Endometrial microvascular endothelial cells (primary cell): ENCODE data around the gene SURF2. TPM values are rescaled to one million over a fixed set of nuclear protein-coding genes. Genes with fewer than 3 reads are reported as not detected.

Source experiments
- in situ Hi-C: cut with HindIII; loops from 2 replicates; pipeline ENCODE4 v1.10.0; 2017; ENCODE audit warnings: low sequenced_read_pairs, low pct_unique_long_range_greater_than_20kb; ENCODE audit errors: inconsistent ontology term
- total RNA-seq: library from RNA; depleted of rRNA; stranded (reverse); fragments of >200 nt; gene quantifications from one replicate; pipeline ENCODE4 v1.2.3, GENCODE V29; 2015; ENCODE audit errors: inconsistent ontology term

The SURF2 gene
- total RNA-seq, 1 donor from 2014 or later = 15.1 TPM

DNA sequence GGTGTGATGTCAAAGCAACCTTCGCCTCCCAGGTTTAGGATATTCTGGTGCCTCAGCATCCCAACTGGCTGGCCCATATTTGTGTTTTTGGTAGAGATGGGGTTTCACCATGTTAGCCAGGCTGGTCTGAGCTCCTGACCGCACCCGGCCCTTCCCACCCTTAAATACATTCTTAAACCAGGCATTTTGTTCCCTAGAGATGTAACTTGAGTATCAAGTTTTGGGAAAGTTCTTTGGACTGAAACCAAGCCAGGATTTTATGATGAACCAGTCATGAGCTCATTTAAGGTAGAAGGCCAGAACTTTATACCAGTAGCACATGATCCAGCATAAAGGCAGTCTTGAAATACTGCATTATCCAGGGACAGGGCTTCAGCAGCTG lies 4.8 kb upstream of the SURF2 start:
- in situ Hi-C loops = no loop called here

DNA sequence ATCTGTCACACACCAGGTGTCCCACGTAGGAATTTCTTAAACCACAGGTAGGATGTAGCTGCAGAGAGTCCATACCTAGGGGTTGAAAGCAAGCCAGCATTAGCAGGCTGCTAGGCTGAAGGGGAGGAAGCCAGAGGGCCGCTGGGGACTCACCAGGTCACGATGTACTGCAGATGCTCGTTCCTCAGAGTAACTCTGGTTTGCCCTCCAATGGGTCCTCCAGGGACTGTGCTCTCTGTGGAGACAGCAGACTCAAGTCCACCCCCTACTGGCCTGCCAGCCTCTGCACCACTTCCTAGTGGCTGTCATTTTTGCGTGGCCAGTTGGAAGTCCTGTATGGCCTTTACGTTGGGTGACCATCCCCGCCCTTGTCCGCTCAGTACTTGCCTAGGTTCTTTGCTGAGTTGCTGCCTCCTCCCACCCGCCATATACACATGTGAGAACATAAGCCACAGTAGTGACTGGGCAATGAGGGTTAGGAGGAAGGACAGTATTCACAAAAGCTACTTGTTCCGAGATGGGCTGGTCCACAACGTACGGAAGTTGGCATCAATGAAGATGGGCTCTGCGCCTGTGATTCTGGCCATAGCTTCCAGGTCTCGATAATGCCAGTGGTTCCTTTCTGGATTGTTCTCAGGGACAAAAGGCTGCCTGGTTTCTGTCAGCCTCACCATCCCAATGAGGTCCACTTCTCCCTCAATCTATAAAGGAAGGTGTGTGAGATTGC lies 4.3 kb upstream of the SURF2 start:
- in situ Hi-C loops = no loop called here

DNA sequence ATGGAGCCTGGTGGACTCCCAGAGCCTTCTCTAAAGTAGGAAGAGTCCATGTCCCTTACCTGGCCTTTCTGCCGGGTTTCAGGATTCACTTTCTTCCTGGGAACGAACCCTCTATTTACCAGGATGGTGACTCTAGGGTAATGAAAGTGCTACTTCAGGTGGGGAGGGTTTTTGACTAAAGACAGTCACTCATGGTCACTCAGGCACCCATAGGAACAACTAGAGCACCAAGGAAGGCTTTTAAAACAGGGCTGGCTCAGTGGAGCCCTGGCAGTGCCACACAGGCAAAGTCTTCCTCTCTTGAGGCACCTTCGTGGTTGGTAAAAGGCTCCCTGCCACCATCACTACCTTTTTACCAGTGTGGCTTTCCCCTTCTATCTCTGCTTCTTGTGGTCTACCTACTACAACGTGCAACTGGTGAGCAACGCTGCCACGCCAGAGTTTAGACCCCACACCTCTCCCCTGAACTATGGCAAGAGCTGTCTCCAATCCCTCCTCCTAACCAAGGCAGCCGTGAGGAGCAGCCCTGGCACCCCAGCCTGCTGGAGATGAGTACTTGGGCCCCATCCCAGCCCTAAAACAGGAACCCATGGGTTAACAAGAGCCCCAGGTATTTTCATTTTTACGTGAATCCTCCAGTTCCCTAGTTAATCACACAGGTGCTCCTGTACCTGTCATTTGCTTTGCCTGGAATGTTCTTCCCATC lies 3.6 kb upstream of the SURF2 start:
- in situ Hi-C loops = no loop called here

DNA sequence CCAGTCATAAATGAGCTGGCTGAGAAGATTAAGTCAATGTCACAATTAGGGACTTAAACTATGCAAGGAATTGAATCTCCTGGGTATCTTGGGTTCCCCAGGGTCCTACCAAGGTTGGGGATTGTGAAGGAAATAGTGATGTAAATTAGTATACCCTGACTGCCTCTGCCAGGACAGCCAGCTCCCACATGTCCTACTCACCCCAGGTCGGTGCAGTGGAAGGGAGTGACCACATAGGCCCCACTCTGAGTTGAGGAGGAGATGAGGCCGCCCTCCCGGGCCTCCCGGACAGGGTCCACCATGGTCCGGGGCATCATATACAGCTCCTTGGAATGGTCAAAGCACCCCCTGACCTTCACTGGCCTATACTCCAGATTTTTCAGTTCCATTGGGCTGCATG lies 2.8 kb upstream of the SURF2 start:
- in situ Hi-C loops = no loop called here

DNA sequence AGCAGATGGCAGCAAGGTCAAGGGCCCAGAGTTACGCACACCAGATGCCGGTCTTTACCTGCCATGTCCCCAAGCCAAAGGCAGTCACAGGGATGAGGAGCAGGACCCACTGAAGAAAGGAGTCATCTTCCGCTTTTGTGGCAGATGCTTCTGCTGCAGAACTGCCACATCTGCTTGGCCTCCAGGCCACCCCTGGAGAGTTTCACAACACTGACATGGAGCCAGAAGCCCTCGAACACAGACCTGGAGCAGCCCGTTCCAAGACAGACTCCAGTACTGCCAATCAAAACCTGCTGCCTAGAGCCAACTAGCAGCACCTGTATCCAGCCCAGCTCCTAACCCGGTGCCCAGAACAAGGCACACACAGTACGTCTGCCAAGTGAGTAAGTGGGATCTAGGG lies 1.6 kb upstream of the SURF2 start:
- in situ Hi-C loops = no loop called here

DNA sequence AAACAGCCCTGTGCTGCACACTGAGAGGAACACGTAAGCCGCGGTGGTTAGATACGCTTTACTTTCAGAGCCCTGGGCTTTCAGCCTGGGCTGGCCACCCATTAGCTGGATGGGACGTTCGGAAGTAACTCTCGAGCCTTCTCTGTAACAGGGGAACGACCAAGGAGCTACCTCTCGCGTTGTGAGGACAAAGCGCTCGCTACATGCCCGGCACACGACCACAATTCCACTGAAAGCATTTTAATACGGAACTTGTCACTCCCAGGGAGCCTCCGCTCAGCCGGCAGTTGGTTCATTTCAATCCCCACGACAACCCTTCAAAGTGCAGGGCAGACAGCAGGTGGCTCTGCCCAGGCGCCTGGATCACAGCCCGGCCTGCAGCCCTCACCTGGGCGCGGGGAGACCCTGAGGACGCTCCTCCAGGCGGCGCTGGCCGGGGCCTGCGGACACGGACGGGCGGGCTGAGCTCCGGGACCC lies 431 bp upstream of the SURF2 start:
- in situ Hi-C loops = no loop called here

DNA sequence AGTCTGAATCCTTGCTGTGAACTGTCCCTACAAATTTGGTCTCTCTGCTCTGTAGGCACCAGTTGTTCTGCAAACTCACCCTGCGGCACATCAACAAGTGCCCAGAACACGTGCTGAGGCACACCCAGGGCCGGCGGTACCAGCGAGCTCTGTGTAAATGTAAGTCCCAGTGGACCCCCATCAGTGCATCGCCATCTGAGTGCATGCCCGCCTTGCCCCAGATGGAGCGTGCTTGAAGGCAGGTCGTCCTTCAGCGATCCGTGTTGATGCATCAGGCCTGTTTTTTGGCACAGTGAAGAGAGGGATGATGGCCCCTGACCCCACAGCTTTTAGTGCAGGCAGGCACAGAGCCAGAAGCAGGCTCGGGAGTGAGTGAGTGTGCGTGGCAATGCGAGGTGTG lies 1.3 kb downstream of the SURF2 start:
- in situ Hi-C loops = no loop called here

DNA sequence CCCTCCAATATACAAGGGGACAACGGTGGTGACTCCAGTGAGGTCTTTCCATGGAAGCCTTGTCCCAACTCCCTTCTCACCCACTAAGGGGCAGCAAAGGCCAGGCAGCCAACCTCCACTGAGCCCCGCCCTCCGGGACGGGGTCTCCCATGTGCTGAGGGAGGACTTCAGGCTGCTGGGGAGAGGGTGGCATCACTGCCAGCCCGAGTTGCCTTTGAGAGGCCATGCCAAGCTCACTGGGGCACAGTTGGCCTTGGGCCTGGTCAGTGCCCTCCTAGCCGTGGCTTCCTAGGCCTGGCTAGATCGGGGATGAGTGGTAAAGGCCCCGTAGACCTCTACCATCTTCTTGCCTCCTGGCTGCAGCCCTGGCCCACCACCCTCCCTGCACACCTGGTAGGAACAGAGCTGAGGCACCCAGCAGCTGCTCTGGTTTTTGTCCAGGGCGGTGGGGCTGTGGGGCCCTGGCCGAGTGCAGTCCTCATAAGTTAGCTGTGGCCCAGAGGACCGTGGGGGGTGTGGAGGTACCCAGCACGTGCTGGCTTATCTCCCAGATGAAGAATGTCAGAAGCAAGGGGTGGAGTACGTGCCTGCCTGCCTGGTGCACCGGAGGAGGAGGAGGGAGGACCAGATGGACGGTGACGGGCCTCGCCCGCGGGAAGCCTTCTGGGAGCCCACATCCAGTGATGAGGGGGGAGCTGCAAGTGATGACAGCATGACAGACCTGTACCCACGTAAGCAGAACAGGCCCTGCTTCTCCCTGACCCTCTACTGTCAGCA lies 3.2 kb downstream of the SURF2 start:
- in situ Hi-C loops = no loop called here

DNA sequence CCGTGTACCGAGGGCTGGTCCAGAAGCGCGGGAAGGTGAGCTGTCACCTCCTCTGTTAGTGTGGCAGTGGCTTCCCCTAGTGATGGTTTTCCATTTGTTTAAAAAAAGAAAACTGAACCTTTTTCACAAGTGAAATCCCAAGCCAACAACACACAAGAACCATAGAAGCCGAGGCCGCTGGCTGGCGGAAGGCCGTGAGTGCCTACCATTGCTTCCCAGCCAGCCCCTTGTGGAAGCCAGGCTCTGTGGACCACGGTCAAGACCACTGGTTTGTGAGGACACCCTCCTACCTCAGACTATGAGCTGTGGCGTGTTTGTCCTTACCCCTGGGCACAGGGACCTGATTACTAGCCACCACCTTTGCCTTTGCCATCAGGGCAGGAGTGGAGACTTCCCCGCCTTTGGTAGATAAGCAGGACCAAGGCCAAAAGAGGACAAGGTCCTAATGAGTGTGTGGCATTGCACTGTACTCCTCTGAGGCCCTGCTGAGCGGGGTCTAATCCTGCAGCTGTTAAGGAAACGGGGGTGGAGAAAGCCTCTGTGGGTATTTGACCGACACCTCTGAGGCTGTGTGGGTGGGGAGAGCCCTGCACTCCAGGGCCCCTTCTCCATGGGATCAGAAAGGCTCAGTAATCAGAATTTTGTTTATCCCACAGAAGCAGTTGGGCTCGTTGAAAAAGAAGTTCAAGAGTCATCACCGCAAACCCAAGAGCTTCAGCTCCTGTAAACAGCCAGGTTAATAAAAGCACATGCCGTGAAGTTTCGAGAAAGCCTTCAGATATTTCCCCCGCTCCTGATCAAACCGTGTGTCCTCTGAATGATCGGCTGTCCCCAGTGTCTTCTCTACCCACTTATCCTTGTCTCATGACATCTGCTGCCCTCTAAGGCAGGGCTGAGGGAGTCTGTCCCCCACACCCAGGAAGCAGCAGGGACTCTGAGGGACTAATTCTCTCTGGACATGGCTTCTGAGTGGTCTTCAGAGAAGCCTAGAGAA lies 4.3 kb downstream of the SURF2 start:
- in situ Hi-C loops = no loop called here

DNA sequence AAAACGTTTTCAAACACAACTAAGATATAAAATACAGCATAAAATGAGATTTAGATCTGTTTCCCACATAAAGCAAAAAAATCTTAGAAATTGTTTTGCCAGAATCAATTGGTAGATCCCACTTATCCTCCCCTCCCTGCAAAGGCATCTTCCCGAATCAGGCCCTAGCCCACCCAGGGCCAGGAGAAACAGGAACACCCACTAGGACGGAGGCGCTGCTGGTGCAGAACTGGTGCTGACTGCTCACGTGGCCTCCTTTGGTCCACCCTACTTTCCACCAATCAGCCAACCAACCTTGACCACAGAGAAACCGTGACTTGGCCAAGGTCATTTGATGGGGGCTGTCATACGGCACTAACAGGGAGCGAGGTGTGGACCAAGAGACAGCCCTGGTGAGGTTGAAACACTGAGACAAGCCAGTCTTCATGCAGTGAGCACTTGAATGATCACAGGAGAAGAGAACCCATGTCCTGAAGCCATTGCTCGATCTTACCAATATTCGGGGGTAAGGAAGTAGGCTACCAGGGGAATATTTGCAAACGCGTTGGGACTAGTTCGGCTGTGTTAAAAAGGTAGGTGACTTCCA lies 5.2 kb downstream of the SURF2 start:
- in situ Hi-C loops = no loop called here

DNA sequence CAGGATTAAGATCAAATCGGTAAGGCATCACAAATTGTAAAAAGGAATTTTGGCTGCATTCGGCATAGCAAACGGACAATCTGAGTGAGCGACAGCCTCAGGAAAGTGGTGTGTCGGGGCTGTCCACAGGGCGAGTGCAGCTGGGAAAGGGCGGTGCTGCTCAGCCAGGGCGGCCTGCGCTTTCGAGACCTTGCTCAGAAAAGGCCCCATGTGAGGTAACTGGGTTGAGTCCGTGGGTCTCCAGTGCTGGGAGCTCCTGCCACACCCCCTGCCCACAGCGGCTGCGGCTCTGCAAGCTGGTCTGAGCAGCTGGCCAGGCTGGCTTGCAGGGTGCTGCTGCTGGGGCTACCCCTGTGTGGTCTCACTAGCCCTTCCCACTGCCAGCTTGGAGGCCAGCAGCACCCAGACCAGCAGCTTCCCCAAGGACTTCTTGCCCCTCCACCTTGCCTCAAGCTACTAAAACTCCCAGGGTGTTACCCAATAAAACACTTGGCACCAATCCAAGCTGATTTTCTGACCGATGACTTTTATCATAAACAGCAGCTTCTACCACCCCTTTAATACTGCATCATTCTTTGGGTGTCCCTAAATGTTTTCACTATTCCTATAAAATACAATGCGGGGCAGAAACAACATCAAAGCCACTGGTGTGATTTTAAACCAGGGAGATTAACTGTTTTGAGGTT lies 6.2 kb downstream of the SURF2 start:
- in situ Hi-C loops = no loop called here

DNA sequence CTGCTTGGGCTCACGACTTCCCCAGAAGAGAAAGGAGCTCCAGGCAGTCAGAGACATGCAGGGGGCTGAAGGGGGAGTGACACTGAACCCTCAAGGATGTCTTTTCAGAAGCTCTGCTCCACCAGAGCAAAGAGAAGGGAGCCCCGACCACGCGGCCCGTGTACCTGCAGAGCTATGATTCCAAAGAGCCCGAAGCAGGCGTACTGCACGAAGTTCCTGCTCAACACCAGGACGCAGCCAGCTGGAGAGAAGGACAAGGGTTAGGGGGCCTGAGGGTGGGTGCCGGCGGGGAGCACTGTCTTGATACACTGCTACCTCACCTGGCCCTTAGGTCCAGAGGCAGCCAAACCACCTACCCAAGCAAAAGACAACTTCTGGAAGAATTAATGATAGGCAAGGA lies 10.1 kb downstream of the SURF2 start:
- in situ Hi-C loops = no loop called here

DNA sequence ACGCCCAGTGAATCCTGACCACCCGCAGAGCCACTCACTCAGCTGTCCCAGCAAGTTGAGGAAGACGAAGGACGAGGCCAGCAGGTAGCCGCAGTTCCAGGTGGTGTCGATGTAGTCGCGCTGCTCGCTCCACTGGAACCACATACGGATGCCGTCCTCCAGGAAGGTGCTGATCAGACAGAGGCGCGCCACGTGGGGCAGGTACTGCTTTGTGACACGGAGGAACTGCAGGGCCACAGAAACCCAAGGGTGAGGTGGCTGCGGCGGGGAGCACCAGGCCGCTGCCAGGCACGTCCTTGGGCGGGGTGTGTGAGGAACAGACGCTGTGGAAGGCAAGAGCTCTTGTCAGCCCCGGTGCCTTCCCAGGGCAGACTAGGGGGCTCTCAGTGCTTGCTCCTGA lies 10.9 kb downstream of the SURF2 start:
- in situ Hi-C loops = no loop called here

DNA sequence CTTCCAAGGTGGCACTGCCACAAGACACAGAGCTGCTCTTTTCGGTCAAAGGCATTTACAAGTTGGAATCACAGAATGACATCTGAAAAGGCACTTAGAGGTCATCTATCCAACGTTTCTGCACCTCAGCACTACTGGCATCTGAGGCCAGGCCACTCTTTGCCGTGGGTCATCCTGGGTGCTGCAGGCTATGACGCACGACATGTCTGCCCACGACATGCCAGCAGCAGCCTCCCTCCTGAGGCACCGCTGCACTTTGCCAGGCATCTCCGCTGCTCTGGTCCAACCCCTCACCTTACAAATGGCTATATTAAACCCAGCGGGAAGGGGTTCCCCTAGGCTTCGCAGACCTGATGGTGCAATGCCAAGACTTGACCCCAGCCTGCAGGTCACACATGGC lies 11.4 kb downstream of the SURF2 start:
- in situ Hi-C loops = no loop called here

DNA sequence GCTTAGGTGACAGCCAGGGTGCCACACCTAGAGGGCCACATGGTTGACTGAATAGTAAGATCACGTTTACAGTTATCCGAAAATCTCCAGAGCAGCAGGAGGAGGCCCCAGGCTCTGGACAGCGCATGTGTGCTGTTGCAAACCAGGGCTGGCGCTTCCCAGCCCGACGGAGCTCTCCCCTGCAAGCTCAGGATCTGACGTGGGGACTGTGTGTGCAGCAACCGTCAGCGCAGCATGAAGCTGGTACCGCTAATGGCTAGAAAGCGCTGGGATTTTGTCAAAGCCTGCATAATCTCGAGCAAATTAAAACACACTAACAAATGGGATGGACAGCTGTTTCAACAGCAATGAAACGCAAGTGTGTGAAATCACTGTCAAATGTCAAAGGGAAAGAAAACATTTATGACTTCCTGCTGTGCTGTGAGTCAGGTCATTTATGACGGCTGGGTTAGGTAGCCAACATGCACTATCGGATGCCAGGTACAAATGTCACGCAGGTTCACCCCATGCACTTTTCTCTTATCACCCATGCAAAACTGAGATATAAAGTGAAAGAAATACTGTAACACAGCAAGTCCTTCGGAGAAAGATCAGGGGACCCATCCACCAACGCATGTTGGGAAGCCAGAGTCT lies 12.0 kb downstream of the SURF2 start:
- in situ Hi-C loops = no loop called here

DNA sequence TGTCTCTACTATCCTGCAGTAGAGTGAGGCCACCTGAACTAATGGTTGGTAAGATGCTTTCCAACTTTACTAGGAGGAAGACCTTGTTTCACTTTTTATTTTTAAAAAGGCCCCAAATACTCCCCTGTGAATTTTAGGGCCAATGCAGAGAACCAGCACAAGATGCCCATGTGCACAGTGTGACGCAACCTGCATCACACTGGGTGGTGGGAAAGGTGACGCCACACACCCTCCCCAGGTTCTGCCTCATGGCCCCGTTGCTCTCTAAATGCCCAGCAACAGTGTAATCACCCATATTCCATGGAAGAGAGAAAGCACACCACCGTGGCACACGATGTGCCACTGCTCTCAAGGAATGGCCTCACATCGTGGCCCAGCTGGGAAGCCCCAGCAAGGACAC lies 13.1 kb downstream of the SURF2 start:
- in situ Hi-C loops = no loop called here

DNA sequence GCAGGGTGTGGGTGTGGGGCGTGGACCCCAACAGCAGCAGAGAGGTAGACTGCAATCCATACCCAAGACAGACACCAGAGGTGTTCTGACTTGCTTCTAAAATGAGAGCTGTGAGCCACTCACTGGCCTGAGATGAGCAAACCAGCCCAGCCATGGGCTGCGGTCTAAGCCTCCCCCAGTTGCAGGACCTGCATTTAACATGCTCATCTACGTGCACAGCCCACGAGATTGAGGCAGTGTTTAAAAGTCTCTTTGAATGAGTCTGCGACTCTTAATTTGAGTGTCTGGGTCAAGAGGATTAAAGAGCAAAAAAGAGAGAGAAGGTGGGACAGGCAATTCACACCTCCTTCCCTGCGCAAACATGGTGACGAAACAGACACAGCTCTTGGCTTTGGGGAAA lies 13.6 kb downstream of the SURF2 start:
- in situ Hi-C loops = no loop called here
